Large intestine (tissue), 3 donors: ENCODE measurements around the gene XIRP2. TPM values are rescaled to one million over a fixed set of nuclear protein-coding genes. Genes with fewer than 3 reads are reported as not detected.

Experiments used
- DNase-seq, 2 donors: peaks; one replicate each; pipeline versions ENCODE4 v3.0.0 to v3.0.0-alpha.2; 2013
- H3K27ac ChIP-seq: one replicate; pipeline ENCODE4 v1.5.1; 2013; ENCODE audit warnings: low read length
- H3K27me3 ChIP-seq: 2 replicates; pipeline ENCODE4 v1.6.1; 2013; ENCODE audit warnings: low read length; ENCODE audit not compliant: control insufficient read depth, insufficient read depth
- H3K36me3 ChIP-seq: 2 replicates; pipeline ENCODE4 v1.6.1; 2013; ENCODE audit warnings: low read length; ENCODE audit not compliant: control insufficient read depth, insufficient read depth
- H3K4me1 ChIP-seq: one replicate; pipeline ENCODE4 v1.6.1; 2013; ENCODE audit warnings: low read length; ENCODE audit not compliant: control insufficient read depth, insufficient read depth
- H3K4me3 ChIP-seq: one replicate; pipeline ENCODE4 v1.5.1; 2013; ENCODE audit warnings: low read length
- H3K9me3 ChIP-seq: one replicate; pipeline ENCODE4 v1.6.1; 2013; ENCODE audit warnings: mild to moderate bottlenecking, low read depth, low read length, moderate library complexity; ENCODE audit not compliant: control insufficient read depth
- WGBS: methylation state at CpG from one replicate; pipeline ENCODE4 v1.1.5; 2013; ENCODE audit warnings: low lambda C conversion rate; ENCODE audit not compliant: insufficient coverage; 5-methylcytosine and 5-hydroxymethylcytosine counted together
- polyA plus RNA-seq: library from polyadenylated mRNA; unstranded; fragments of 120-200 nt; gene quantifications from one replicate; pipeline ENCODE4 v1.2.1, GENCODE V29; 2013

The XIRP2 gene
- polyA plus RNA-seq, 1 donor: 0.22 TPM

DNA sequence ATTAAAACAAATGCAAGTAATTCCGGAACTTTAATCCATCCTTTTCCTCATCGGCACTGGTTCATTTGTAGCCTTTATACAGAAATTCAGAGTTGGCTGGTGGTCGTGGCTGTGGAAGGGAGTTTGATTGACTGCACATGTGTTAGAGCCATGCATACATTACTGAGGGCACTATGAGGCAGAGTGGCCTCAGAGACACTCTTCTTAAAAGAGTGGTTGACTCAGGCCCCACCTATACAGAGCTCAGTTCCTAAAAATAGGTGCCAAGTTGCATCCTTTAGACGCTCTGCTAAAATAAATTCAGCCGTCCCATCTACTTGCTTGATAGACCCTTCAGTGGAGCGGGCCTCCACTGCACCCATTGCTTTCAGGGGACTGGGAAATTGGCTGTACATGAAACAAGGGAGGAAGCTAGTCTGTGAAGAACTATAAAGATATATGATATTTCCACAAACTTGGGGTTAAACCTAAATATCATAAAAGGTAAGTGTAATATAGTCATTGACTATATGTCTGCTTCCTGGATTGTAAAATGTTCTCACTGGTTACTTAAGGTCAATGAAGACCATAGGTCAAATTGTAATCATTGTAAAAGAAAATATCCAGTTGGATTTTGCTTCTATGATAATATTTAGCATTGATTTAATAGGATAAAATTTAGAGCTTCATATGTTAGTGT lies 298.9 kb downstream of the XIRP2 start:
- WGBS: 90% methylated on average over 2 of the region's 6 CpGs
- no peak for DNase-seq
- Histone ChIP-seq H3K27ac (no peak overlapping the region), H3K4me1 (peaks cover 4% of the 10 kb centered on the region), H3K36me3 (no peaks in the 10 kb centered on the region), H3K4me3 (no peak overlapping the region), H3K9me3 (no peaks in the 10 kb centered on the region), H3K27me3 (no peaks in the 10 kb centered on the region)

DNA sequence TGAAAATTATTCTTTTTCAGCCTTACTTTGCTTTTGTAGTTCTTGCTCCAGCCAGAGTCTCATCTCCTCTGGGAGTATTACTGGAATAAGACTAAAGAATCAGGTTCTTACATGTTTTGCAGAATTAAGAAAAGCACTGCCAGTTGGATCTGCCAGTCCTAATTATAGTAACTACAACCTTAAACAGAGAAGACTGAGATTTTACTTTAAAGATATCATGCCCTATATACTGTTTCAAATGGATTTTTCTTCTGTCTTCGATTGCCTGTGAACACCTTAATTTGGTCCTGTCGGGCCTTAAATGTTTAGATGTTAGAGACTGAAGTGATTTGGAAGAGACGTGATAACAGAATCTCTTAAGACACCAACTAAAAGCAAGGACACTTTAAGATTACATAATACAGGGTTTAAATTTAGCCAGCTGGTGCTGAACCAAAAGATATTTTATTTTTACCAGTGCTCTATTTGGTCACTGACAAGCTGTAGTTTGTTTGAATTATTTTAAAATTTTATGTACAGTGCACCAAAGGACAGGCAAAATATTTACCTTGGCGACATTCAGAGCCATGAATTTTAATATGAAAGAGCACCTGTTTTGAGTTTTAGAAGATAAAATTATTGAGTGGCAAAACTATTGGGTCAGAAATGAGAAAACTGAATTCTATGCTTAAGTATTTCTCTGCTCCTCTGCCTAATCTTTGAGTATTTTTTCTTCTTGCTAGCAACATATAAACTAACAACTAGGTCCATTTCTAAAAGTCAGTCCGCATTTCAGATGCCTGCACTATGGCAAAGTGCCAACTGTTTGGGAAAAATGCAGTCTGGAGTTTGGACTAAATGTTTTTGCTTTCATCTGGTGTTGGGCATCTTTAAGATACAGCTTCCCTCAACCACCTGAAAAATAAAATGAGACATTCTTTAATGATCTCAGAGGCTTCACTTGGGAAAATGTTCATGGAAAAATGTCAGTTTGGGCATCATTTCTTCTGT lies 300.0 kb downstream of the XIRP2 start:
- 80% methylated on average over 2 of the region's 5 CpGs for WGBS
- no peak overlapping the region for H3K27ac ChIP-seq
- no peaks in the 10 kb centered on the region for H3K27me3 ChIP-seq
- H3K9me3 ChIP-seq: no peaks in the 10 kb centered on the region
- DNase-seq: no peak
- no peaks in the 10 kb centered on the region for H3K36me3 ChIP-seq
- H3K4me3 ChIP-seq: no peak overlapping the region
- peaks cover 4% of the 10 kb centered on the region for H3K4me1 ChIP-seq

DNA sequence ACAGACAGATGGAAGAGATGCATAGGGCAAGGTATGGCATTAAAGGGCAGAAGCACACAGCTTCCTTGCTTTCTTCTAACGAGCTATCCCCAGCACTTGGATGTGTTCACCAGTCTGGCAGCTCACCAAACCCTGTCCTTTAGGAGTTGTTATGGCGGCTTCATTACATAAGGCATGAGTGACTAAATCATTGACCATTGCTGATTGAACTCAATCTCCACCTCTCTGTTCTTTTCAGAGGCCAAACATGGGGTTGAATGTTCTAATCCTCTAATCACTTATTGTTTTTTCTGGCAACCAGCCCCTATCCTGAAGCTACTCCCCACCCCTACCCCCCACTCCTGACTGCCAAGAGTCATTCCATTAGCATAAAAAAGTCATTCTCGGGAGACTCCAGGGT lies 301.8 kb downstream of the XIRP2 start:
- no peak for DNase-seq
- no CpG with 5 or more reads among the region's 3 CpGs for WGBS
- Histone ChIP-seq H3K27ac (no peak overlapping the region), H3K4me3 (no peak overlapping the region), H3K4me1 (peaks cover 4% of the 10 kb centered on the region), H3K9me3 (no peaks in the 10 kb centered on the region), H3K36me3 (no peaks in the 10 kb centered on the region), H3K27me3 (no peaks in the 10 kb centered on the region)

DNA sequence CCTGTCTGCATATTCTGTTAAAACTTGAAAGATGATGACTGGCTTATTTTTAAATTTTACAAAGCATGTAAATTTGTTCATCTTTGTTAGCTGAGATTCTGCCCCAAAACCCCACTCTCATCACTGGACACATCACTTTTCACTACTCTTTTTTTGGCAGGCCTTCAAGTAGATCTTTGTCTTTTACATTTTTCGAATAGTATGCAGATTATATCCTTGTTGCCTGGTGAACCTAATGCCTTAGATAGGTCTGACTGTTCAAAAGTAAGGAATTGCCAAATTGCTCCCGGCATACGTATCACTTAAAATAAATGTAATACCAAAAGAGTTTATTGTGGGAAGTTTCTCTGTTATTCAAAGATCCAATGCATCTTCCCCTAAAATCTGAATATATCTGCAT lies 303.3 kb downstream of the XIRP2 start:
- 100% methylated on average over 2 of the region's 3 CpGs for WGBS
- Histone ChIP-seq H3K27ac (no peak overlapping the region), H3K4me3 (no peak overlapping the region), H3K4me1 (peaks cover 9% of the 10 kb centered on the region), H3K36me3 (no peaks in the 10 kb centered on the region), H3K9me3 (no peaks in the 10 kb centered on the region), H3K27me3 (no peaks in the 10 kb centered on the region)
- no peak for DNase-seq

DNA sequence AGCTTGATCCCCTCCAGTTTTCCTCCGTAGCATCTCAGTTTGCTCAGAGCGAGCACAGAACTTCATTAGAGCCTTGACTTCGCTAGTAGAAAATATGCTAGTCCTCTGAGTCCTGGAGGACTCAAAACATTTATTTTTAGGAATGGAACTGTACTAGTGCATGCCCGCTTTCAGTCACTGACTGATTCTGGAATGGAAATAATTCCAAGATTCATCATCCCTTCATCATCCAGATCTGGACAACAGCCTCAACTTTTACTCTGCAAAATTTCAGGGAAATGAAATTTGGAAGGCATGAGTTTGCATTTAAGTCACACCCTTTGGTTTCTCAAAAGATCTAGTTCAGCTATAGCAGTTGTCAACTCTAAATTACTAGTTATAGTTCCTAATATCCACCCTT lies 304.6 kb downstream of the XIRP2 start:
- no peak for DNase-seq
- peaks cover 8% of the 10 kb centered on the region for H3K4me1 ChIP-seq
- H3K27ac ChIP-seq: no peak overlapping the region
- H3K4me3 ChIP-seq: no peak overlapping the region
- H3K9me3 ChIP-seq: no peaks in the 10 kb centered on the region
- H3K36me3 ChIP-seq: no peaks in the 10 kb centered on the region
- H3K27me3 ChIP-seq: no peaks in the 10 kb centered on the region
- no CpG with 5 or more reads among the region's 4 CpGs for WGBS

DNA sequence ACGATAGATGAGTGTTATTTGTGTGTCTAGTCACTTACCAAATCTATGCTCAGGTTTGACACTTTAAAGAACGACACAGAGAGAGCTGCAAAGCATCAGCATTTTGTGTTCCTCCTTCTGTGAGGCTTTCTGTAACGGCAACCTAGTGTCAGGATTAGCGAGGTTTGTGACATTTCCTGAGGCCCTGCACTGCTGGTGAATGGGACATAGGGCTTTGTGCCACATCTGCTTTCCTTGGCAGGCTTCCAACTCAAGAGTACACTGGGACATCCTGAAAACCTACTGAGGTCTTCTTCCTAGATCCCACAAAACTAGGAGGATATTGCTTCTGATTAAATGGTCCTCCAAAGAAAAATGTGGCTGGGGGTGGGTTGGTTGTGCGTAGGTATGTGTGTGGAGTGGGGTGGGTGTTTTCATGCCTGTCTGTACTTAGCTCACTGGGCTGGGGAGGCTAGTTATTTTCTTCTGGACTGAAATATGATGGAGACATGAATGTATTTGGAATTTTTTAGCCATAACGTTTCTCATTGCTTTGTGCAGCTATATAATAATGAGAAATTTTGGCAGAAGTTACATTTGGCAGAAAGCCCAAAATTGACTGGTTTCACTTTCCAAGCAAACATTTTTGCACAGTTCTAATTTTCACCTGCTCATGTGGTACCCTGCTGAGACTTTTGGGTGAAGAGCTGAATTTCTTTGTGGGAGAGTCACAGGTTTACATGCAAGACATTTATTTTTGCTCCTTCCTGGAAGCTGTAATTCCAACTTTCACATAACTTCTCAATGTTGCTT lies 308.4 kb downstream of the XIRP2 start:
- no CpG with 5 or more reads among the region's 6 CpGs for WGBS

DNA sequence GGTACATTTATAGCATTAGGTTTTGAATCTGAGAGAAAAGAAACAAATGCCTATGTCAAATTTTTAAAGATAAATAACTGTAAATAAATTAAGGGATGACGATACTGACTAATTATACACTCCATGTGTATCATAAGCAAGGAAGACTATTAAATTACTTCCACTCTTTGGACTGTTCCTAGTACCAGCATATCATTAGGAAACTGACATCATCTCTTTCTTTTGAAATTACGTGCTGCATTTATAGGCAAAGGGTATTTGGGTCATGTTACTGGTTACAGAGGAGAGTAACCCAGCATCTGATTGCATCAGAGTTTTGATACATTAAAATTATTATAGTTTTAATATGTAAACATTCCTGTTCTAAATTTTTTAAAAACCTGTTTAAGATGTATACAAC lies 309.7 kb downstream of the XIRP2 start:
- no peak overlapping the region for H3K27ac ChIP-seq
- H3K36me3 ChIP-seq: no peaks in the 10 kb centered on the region
- H3K4me3 ChIP-seq: no peak overlapping the region
- peaks cover 8% of the 10 kb centered on the region for H3K4me1 ChIP-seq
- 72% methylated on average over 2 of the region's 2 CpGs for WGBS
- no peak for DNase-seq
- no peaks in the 10 kb centered on the region for H3K27me3 ChIP-seq
- H3K9me3 ChIP-seq: no peaks in the 10 kb centered on the region

More for the DNA sequence above, 308.4 kb downstream of the XIRP2 start:
- H3K27ac ChIP-seq: no peak overlapping the region
- H3K4me3 ChIP-seq: no peak overlapping the region
- DNase-seq: peak in 1 of 2 donors; percentile 21
- no peaks in the 10 kb centered on the region for H3K27me3 ChIP-seq
- no peaks in the 10 kb centered on the region for H3K9me3 ChIP-seq
- no peaks in the 10 kb centered on the region for H3K36me3 ChIP-seq
- peaks cover 8% of the 10 kb centered on the region for H3K4me1 ChIP-seq

DNA sequence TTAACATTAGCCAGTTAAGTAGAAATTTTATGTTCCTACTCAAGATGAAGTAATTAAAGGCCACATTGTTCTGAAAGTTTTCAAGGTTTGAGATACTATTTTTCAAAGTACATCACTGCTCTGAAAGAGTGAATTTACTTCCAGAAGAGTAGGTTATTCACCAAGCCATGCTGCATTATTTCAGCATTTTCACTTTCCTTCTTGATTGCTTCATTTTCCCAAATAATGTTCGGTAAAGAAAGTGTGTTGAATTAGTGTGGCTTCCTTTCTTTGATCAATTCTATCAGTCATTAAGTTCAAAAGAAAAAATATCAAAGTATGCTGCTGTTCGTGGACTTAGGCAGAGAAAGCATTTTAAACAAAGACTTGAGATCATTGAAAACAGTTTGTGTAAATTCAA lies 310.3 kb downstream of the XIRP2 start:
- no peaks in the 10 kb centered on the region for H3K36me3 ChIP-seq
- no peak overlapping the region for H3K4me3 ChIP-seq
- no peaks in the 10 kb centered on the region for H3K27me3 ChIP-seq
- no peak overlapping the region for H3K27ac ChIP-seq
- peaks cover 8% of the 10 kb centered on the region for H3K4me1 ChIP-seq
- 14% methylated on average over 1 of the region's 2 CpGs for WGBS
- no peak for DNase-seq
- H3K9me3 ChIP-seq: no peaks in the 10 kb centered on the region

DNA sequence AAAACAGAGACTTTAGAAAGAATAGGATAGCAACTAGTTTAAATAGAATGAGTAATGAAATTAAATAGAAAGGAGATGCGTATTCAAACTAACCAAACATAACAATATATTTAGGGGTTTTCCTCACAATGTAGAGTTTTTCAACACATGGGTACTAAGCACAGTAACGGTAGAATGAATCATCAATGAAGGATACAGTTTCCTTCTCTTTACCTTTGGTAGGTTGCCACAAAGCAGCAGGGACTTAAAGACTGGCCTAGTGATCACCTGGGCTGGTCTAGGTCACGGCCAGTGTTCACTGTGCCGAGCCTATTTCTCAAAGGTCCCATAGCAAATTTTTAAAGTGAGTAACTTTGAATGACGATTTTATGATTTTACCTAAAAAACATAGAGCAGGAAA lies 311.7 kb downstream of the XIRP2 start:
- 91% methylated on average over 4 of the region's 5 CpGs for WGBS

DNA sequence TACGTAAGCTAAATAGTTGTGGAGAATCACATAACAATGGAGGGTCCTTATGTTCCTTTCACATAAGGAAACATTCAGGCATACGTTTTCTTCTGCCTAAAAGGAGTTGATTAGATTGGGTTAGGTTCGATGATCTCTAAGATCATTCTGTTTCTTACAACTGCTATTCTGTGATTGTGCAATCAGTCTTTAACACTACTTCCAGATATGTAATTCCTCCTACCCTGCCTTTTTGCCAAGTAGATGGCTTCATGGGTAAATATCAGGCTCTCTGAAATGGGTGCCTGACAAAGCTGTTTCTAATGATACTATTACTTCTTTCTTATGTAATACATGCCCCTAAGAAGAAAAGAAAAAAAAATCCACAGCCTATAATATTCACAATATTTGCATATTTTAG lies 321.5 kb downstream of the XIRP2 start:
- Histone ChIP-seq H3K36me3 (no peaks in the 10 kb centered on the region), H3K27ac (no peak overlapping the region), H3K4me1 (no peaks in the 10 kb centered on the region), H3K4me3 (no peak overlapping the region), H3K27me3 (no peaks in the 10 kb centered on the region), H3K9me3 (no peaks in the 10 kb centered on the region)
- 100% methylated on average over 1 of the region's 3 CpGs for WGBS
- no peak for DNase-seq

More for the DNA sequence above, 311.7 kb downstream of the XIRP2 start:
- Histone ChIP-seq H3K27me3 (no peaks in the 10 kb centered on the region), H3K9me3 (no peaks in the 10 kb centered on the region), H3K27ac (no peak overlapping the region), H3K4me1 (peaks cover 8% of the 10 kb centered on the region), H3K36me3 (no peaks in the 10 kb centered on the region), H3K4me3 (no peak overlapping the region)
- no peak for DNase-seq
